Mucosa of rectum (tissue), 2 donors: ENCODE measurements around the gene MTMR10.

ENCODE experiments used
- H3K27ac ChIP-seq, 2 donors: one replicate each; pipeline ENCODE4 v1.7.0; 2013; ENCODE audit warnings: inconsistent platforms in 2 of 2, low read depth in 2 of 2, low read length in 2 of 2
- H3K27me3 ChIP-seq, 2 donors: one replicate each; pipeline ENCODE4 v1.7.0; 2013; ENCODE audit warnings: low read length in 2 of 2; ENCODE audit not compliant: control insufficient read depth in 2 of 2, insufficient read depth in 2 of 2
- H3K36me3 ChIP-seq, 2 donors: one replicate each; pipeline ENCODE4 v1.7.0; 2013; ENCODE audit warnings: low read length in 2 of 2; ENCODE audit not compliant: control insufficient read depth in 2 of 2, insufficient read depth in 2 of 2
- H3K4me1 ChIP-seq, 2 donors: one replicate each; pipeline ENCODE4 v1.7.0; 2013; ENCODE audit warnings: low read length in 2 of 2, mild to moderate bottlenecking in 1 of 2; ENCODE audit not compliant: control insufficient read depth in 2 of 2, insufficient read depth in 2 of 2
- H3K4me3 ChIP-seq, 2 donors: one replicate each; pipeline ENCODE4 v1.7.0; 2013; ENCODE audit warnings: low read length in 2 of 2
- H3K9ac ChIP-seq, 2 donors: one replicate each; pipeline ENCODE4 v1.7.0; 2013; ENCODE audit warnings: low read length in 2 of 2, low read depth in 1 of 2, mild to moderate bottlenecking in 1 of 2
- H3K9me3 ChIP-seq, 2 donors: one replicate each; pipeline ENCODE4 v1.7.0; 2013; ENCODE audit warnings: low read length in 2 of 2; ENCODE audit not compliant: control insufficient read depth in 2 of 2
- donor health status: healthy.
- donor health status: Normal muscosa, but diverticular disease.

MTMR10 gene

DNA sequence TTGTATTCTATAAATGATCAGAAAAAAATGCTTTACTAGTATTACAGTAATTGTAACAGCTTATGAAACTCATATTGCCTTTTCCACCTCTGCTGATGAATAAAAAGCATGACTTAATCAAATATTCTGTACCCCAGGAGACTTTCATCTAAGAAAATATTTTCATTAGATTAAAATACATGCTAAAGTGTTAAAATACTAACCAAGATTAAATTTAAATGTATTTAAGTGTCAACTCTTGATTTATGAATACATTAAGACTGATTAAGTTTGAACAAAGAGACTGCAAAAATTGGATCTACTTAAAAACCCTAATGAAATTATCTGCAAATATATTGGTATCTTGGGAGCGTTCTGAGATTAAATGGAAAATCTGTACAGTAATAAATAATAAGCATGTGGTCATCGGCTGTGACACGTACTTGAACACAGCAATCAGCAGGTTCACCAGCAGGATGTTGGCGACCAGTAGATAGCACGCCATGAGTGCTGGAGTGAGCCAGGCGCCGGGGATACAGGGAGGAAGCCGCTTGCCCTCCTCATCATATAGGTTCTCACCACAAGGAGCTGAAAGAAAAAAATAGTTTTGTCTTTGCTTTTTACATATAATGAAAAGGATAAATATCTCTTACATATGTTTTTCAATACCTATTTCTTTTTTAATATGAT, 36.6 kb upstream of the MTMR10 start:
- Histone ChIP-seq H3K9me3 (no peaks in the 10 kb centered on the region), H3K27me3 (no peaks in the 10 kb centered on the region), H3K4me3 (no peak overlapping the region), H3K36me3 (no peaks in the 10 kb centered on the region), H3K4me1 (peaks cover 6 to 9% of the 10 kb centered on the region in 2 donors), H3K9ac (no peak overlapping the region), H3K27ac (no peak overlapping the region)

DNA sequence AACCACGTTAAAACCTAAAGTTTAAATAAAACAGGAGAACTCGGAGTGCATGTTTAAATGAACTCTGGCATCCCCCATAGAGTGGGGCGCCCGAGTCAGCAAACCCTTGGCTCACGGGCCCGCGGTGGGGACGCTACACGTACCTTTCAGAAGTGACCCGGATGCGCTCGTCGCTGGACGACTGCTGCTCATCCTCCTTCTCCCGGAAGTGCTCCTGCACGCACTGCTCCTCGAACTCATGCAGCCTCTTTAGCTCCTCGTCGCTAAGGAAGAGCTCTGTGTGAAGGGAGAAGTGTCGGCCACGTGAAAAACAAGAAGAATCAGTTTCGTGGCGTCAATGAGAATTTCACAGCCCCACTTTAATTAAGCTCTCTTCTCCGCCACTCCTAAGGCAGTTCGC, 34.6 kb upstream of the MTMR10 start:
- Histone ChIP-seq H3K9ac (no peak overlapping the region), H3K27me3 (no peaks in the 10 kb centered on the region), H3K36me3 (no peaks in the 10 kb centered on the region)

DNA sequence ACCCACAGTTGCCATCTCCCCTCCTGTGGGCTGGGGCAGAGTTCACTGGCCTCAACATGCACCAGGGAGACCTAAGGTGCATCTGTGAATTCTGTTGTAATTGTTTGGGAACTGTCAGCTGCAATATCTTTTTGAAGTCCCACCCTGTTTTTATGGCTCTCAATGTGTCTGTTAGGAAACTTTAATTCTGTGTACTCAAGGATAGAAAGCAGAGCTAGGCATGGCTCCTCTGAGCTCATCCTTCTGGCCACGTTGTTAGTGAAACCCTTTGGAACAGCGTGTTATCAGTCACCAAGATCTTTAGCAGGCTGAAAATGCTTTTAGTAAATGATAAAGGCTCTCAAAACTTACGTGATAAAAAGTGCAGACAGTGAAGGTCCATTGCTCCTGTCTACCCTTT, 33.6 kb upstream of the MTMR10 start:
- no peak overlapping the region for H3K9ac ChIP-seq
- H3K36me3 ChIP-seq, result no peaks in the 10 kb centered on the region
- no peak overlapping the region for H3K4me3 ChIP-seq
- H3K4me1 ChIP-seq, result peaks cover 6 to 9% of the 10 kb centered on the region in 2 donors
- no peaks in the 10 kb centered on the region for H3K27me3 ChIP-seq
- no peak overlapping the region for H3K27ac ChIP-seq
- H3K9me3 ChIP-seq, result no peaks in the 10 kb centered on the region

More for the DNA sequence above, 34.6 kb upstream of the MTMR10 start:
- Histone ChIP-seq H3K9me3 (no peaks in the 10 kb centered on the region), H3K27ac (no peak overlapping the region), H3K4me3 (no peak overlapping the region), H3K4me1 (peaks cover 6 to 9% of the 10 kb centered on the region in 2 donors)

DNA sequence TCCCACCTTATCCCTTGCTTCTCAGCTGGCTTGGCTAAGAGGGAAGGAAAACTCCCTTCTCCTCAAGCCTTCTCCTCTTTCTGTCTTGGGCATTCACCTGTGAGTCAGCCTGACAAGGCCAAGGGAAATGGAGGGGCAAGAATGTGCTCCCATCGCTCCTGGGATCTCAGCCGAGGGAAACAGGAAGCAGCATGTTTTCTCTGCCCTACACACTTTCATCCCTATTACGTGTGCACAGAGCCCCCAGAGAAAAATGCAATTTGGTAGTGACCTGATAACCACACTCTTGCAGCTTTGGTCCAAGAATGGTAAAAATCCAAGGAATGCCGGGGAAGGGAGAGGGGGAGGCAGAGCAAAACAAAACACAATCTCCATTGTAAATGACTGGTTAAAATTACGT, 32.9 kb upstream of the MTMR10 start:
- no peaks in the 10 kb centered on the region for H3K27me3 ChIP-seq
- H3K36me3 ChIP-seq, result no peaks in the 10 kb centered on the region
- no peak overlapping the region for H3K9ac ChIP-seq
- no peak overlapping the region for H3K4me3 ChIP-seq
- peaks cover 6 to 9% of the 10 kb centered on the region in 2 donors for H3K4me1 ChIP-seq
- no peak overlapping the region for H3K27ac ChIP-seq
- H3K9me3 ChIP-seq, result no peaks in the 10 kb centered on the region

DNA sequence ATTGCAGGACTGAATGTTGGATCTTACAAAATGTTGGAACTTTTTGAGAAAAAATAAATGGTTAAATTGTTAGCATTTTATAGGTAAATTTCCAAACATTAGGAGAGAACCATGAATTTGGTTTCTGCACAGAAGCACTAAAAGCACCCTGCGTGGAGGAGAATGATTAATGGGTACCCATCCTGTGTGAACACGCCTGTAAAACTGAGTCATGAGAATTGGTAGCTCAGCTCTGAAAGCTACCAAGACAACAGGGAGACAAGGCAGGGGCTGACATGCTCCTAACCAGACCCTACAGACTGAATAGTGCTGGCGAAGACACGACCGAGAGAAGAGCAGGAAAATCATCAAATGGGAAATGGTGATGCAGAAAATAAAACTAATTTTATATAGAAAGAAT, 32.4 kb upstream of the MTMR10 start:
- Histone ChIP-seq H3K9me3 (no peaks in the 10 kb centered on the region), H3K4me3 (no peak overlapping the region), H3K27ac (no peak overlapping the region), H3K9ac (no peak overlapping the region), H3K4me1 (peaks cover 6 to 9% of the 10 kb centered on the region in 2 donors), H3K27me3 (no peaks in the 10 kb centered on the region), H3K36me3 (no peaks in the 10 kb centered on the region)

DNA sequence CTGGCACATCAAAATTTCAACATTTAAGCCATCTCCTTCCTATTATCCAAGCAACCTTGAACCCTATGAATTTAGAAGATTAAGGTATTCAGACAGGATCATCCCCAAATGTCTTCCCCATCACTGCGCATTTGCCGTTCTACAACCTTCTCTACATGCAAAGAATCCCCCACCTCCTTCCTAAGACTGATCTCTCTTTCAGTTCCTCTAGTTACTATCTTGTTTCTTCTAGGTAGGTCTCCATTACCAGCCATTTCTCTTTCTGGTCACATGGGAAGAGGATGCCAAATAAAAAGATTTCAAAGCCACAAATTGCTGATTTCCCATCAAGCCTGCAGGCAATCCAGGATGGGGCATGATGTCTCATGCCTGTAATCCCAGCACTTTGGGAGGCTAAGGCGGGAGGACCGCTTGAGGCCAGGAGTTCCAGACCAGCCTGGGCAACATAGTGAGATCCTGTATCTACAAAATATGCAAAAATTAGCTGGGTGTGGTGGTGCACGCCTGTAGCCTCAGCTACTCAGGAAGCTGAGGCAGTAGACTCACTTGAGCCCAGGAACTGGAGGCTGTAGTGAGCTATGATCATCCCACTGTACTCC, 29.7 kb upstream of the MTMR10 start:
- peaks cover 6 to 9% of the 10 kb centered on the region in 2 donors for H3K4me1 ChIP-seq
- H3K4me3 ChIP-seq, result no peak overlapping the region
- no peak overlapping the region for H3K9ac ChIP-seq
- H3K27me3 ChIP-seq, result no peaks in the 10 kb centered on the region
- no peaks in the 10 kb centered on the region for H3K9me3 ChIP-seq
- H3K27ac ChIP-seq, result no peak overlapping the region
- no peaks in the 10 kb centered on the region for H3K36me3 ChIP-seq

DNA sequence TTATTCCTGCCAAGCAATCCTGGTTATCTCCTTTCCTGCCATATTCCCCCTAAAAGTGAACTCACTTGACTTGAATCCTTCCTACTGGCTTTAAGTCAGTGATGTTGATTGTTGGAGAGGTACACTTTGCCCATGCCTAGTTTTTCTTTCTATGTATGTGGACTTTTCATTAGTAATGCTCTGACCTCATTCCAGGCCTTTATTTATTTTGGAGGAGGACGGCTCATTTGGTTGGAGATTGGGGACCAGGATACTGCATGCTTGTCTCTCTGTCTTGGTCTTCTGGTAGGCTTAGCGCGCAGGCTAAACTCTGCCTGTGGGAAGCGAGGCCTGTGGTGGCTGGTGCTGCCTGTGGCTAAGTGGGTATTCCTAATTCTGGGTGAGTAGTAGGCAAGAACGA, 29.1 kb upstream of the MTMR10 start:
- no peaks in the 10 kb centered on the region for H3K27me3 ChIP-seq
- H3K27ac ChIP-seq, result no peak overlapping the region
- H3K36me3 ChIP-seq, result no peaks in the 10 kb centered on the region
- no peak overlapping the region for H3K4me3 ChIP-seq
- H3K9me3 ChIP-seq, result no peaks in the 10 kb centered on the region
- no peak overlapping the region for H3K9ac ChIP-seq
- H3K4me1 ChIP-seq, result peaks cover 6 to 9% of the 10 kb centered on the region in 2 donors

DNA sequence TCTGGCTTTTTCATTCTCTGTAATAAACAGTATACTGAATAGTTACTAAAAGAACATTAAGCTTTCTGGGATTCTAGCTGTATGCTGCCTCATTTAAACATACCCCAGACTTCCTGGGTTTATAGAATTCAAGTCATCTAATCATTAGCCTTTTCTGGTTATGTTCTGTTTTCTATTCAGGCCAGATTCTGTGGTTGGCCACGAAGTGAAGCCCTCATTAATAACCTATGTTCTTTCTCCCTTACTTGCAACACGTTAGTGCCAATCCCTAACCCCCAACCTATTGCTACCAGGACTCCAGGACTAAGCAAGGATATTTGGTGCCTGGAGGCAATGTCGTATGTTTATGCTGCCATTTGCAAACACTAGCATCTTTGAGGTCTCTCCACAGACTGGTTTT, 28.6 kb upstream of the MTMR10 start:
- Histone ChIP-seq H3K27ac (no peak overlapping the region), H3K9ac (no peak overlapping the region), H3K9me3 (no peaks in the 10 kb centered on the region), H3K36me3 (no peaks in the 10 kb centered on the region), H3K4me1 (peaks cover 3 to 6% of the 10 kb centered on the region in 2 donors), H3K4me3 (no peak overlapping the region), H3K27me3 (no peaks in the 10 kb centered on the region)

DNA sequence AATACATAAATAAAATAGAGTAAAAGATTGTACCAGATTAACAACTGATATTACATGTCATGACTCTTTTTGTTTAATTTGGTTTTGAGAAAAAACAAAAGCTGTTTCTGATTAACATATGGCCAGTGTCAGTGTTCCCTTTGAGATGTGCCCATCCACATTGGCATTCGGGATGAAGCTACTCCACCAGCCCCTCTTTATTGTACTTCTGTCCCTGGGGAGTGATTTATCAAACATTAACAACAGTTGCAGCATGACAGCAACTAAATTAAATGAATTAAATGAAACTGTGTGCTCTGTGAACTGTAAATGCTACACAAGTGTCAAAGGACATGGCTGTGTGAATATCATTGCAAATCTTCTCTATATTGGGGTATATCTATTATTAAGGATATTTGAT, 25.9 kb upstream of the MTMR10 start:
- H3K4me1 ChIP-seq, result peaks cover 0 to 3% of the 10 kb centered on the region in 2 donors
- H3K36me3 ChIP-seq, result no peaks in the 10 kb centered on the region
- H3K27ac ChIP-seq, result no peak overlapping the region

DNA sequence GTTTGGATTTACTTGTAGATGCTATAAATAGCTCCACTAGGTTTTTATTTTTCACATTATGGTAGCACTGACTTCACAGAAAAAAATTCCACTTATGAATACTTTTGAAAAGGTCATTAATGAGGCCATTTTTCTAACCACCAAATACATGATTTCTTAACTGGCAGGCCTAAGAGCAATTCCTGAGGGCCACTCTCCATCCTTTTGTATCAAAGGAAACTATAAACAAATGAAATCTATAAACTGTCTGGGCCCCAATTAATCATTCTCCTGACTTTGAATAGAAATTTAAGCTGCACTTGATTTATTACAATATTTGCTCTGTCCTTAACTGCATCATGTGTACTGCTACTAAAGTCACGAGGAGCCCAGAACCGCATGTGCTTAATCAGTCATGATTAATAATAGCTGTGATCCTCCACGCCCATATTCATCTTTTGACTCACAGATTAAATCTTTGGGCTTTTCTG, 25.1 kb upstream of the MTMR10 start:
- Histone ChIP-seq H3K9me3 (no peaks in the 10 kb centered on the region), H3K36me3 (no peaks in the 10 kb centered on the region), H3K27ac (no peak overlapping the region), H3K4me1 (peaks cover 0 to 3% of the 10 kb centered on the region in 2 donors), H3K4me3 (no peak overlapping the region), H3K9ac (no peak overlapping the region), H3K27me3 (no peaks in the 10 kb centered on the region)

More for the DNA sequence above, 25.9 kb upstream of the MTMR10 start:
- H3K27me3 ChIP-seq, result no peaks in the 10 kb centered on the region
- H3K4me3 ChIP-seq, result no peak overlapping the region
- no peaks in the 10 kb centered on the region for H3K9me3 ChIP-seq
- H3K9ac ChIP-seq, result no peak overlapping the region
